ENCODE results near the gene ARSI.

DNA sequence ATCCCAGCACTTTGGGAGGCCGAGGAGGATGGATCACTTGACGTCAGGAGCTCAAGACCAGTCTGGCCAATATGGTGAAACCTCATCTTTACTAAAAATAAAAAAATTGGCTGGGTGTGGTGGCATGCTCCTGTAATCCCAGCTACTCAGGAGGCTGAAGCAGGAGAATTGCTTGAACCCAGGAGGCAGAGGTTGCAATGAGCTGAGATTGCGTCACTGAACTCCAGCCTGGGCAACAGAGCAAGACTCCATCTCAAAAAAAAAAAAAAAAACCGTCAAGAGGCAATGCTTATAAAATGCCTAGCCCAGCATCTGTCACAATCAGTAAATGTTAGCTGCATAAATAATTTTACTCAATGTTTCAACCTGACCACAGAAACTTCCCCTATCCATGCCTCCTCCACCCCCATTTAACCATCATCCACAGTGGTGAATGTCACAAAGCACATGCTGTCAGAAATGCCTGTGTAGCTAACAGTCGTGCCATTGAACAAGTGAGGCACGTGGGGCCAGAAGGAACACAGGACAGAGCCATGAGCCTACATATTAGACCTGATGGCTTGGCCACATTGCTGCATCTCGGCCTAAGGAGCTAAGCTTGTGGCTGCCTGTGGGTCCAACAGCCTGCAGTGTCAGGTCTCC is 38.0 kb upstream of the ARSI start:
- TF ChIP-seq GATA3 (IDR thresholded peaks at IDR 0.05; ENCODE audit: low read depth, low read length): no peak
- TF ChIP-seq GATA2 (IDR thresholded peaks at IDR 0.05; ENCODE audit: low read depth, low read length): no peak

Measured in SH-SY5Y (cell line).